ENCODE measurements around the gene PEX14.

PEX14 gene

GRCh38 chr1:10675813-10676212 lies 201.1 kb downstream of the PEX14 start:
- Histone ChIP-seq H3K36me3 (no peaks in the 10 kb centered on the region), H3K4me3 (no peak overlapping the region), H3K4me1 (peaks cover 29 to 62% (median 55%) of the 10 kb centered on the region in 10 experiments), H3K27me3 (no peaks in the 10 kb centered on the region), H4K20me1 (peaks cover 0 to 47% (median 8%) of the 10 kb centered on the region in 11 experiments; a peak in 8 of 22 replicates), H3K4me2 (peak overlapping the region in 6 of 11 experiments; percentile 68 to 85 (median 78); a peak in 9 of 22 replicates), H3K9me3 (replicated peaks in 1 of 11) (no peaks in the 10 kb centered on the region), H3K27ac (no peak overlapping the region), H3K9ac (no peak overlapping the region)
- TF ChIP-seq Cebpa-rat (IDR thresholded peaks at IDR 0.05) = no peak

GRCh38 chr1:10676963-10677362 lies 202.2 kb downstream of the PEX14 start:
- Histone ChIP-seq H3K4me3 (no peak overlapping the region), H3K27ac (peak overlapping the region in 1 of 11 experiments; percentile 0; a peak in 1 of 22 replicates), H3K4me1 (peaks cover 25 to 62% (median 56%) of the 10 kb centered on the region in 10 experiments), H3K4me2 (peak overlapping the region; percentile 3 to 85 (median 76); a peak in 20 of 22 replicates), H3K9me3 (replicated peaks in 1 of 11) (no peaks in the 10 kb centered on the region), H3K27me3 (no peaks in the 10 kb centered on the region), H3K36me3 (no peaks in the 10 kb centered on the region), H3K9ac (peak overlapping the region in 8 of 11 experiments; percentile 4 to 52 (median 33); a peak in 8 of 22 replicates), H4K20me1 (peaks cover 0 to 46% (median 8%) of the 10 kb centered on the region in 11 experiments; a peak in 8 of 22 replicates)
- TF ChIP-seq Cebpa-rat (IDR thresholded peaks at IDR 0.05) = no peak

- Histone ChIP-seq H3K4me3 (no peak overlapping the region), H3K4me2 (peak overlapping the region; percentile 23 to 85 (median 76); a peak in 21 of 22 replicates), H3K9me3 (replicated peaks in 1 of 11) (no peaks in the 10 kb centered on the region), H4K20me1 (peaks cover 0 to 46% (median 8%) of the 10 kb centered on the region in 11 experiments; a peak in 8 of 22 replicates), H3K27me3 (no peaks in the 10 kb centered on the region), H3K9ac (peak overlapping the region in 5 of 11 experiments; percentile 27 to 52 (median 41); a peak in 8 of 22 replicates), H3K4me1 (peaks cover 25 to 70% (median 64%) of the 10 kb centered on the region in 10 experiments), H3K27ac (peak overlapping the region in 1 of 11 experiments; percentile 0; a peak in 1 of 22 replicates), H3K36me3 (no peaks in the 10 kb centered on the region)
- TF ChIP-seq Cebpa-rat (IDR thresholded peaks at IDR 0.05) = no peak
These were observed 203.0 kb downstream of the PEX14 start for GRCh38 chr1:10677491-10678391.

GRCh38 chr1:10678402-10678801 lies 203.7 kb downstream of the PEX14 start:
- H3K4me1 ChIP-seq = peaks cover 25 to 77% (median 71%) of the 10 kb centered on the region in 10 experiments
- H3K4me3 ChIP-seq = no peak overlapping the region
- peak overlapping the region in 7 of 11 experiments; percentile 58 to 85 (median 78); a peak in 9 of 22 replicates for H3K4me2 ChIP-seq
- no peak overlapping the region for H3K9ac ChIP-seq
- H3K27ac ChIP-seq = no peak overlapping the region
- H3K9me3 ChIP-seq (replicated peaks in 1 of 11) = no peaks in the 10 kb centered on the region
- no peak for TF ChIP-seq Cebpa-rat (IDR thresholded peaks at IDR 0.05)
- H3K36me3 ChIP-seq = no peaks in the 10 kb centered on the region
- peaks cover 0 to 43% (median 8%) of the 10 kb centered on the region in 11 experiments; a peak in 8 of 22 replicates for H4K20me1 ChIP-seq
- no peaks in the 10 kb centered on the region for H3K27me3 ChIP-seq

GRCh38 chr1:10678852-10679251 lies 204.1 kb downstream of the PEX14 start:
- peaks cover 0 to 38% (median 8%) of the 10 kb centered on the region in 11 experiments; a peak in 7 of 22 replicates for H4K20me1 ChIP-seq
- H3K4me1 ChIP-seq = peaks cover 25 to 81% (median 74%) of the 10 kb centered on the region in 10 experiments
- no peak for TF ChIP-seq Cebpa-rat (IDR thresholded peaks at IDR 0.05)
- H3K9me3 ChIP-seq (replicated peaks in 1 of 11) = no peaks in the 10 kb centered on the region
- H3K27me3 ChIP-seq = no peaks in the 10 kb centered on the region
- H3K36me3 ChIP-seq = no peaks in the 10 kb centered on the region
- peak overlapping the region in 10 of 11 experiments; percentile 29 to 85 (median 59); a peak in 17 of 22 replicates for H3K4me2 ChIP-seq
- no peak overlapping the region for H3K4me3 ChIP-seq
- no peak overlapping the region; a peak in 1 of 22 replicates for H3K9ac ChIP-seq
- no peak overlapping the region for H3K27ac ChIP-seq

- H3K9ac ChIP-seq = no peak overlapping the region; a peak in 1 of 22 replicates
- H3K27ac ChIP-seq = no peak overlapping the region
- H3K36me3 ChIP-seq = no peaks in the 10 kb centered on the region
- peak overlapping the region; percentile 29 to 85 (median 58); a peak in 21 of 22 replicates for H3K4me2 ChIP-seq
- no peaks in the 10 kb centered on the region; a peak in 1 of 22 replicates for H3K27me3 ChIP-seq
- TF ChIP-seq Cebpa-rat (IDR thresholded peaks at IDR 0.05) = no peak
- peaks cover 25 to 86% (median 79%) of the 10 kb centered on the region in 10 experiments for H3K4me1 ChIP-seq
- H3K4me3 ChIP-seq = no peak overlapping the region
- no peaks in the 10 kb centered on the region for H3K9me3 ChIP-seq (replicated peaks in 1 of 11)
- H4K20me1 ChIP-seq = peaks cover 0 to 30% (median 8%) of the 10 kb centered on the region in 11 experiments; a peak in 7 of 22 replicates
These were observed 204.9 kb downstream of the PEX14 start for GRCh38 chr1:10679496-10680220.

Measured in BLaER1 treated with 17β-estradiol and CSF1 and Interleukin-3, amounts not matched to agents 10 nM and 100 nM (cell line).